ENCODE data around the gene CD28.

The CD28 gene

DNA sequence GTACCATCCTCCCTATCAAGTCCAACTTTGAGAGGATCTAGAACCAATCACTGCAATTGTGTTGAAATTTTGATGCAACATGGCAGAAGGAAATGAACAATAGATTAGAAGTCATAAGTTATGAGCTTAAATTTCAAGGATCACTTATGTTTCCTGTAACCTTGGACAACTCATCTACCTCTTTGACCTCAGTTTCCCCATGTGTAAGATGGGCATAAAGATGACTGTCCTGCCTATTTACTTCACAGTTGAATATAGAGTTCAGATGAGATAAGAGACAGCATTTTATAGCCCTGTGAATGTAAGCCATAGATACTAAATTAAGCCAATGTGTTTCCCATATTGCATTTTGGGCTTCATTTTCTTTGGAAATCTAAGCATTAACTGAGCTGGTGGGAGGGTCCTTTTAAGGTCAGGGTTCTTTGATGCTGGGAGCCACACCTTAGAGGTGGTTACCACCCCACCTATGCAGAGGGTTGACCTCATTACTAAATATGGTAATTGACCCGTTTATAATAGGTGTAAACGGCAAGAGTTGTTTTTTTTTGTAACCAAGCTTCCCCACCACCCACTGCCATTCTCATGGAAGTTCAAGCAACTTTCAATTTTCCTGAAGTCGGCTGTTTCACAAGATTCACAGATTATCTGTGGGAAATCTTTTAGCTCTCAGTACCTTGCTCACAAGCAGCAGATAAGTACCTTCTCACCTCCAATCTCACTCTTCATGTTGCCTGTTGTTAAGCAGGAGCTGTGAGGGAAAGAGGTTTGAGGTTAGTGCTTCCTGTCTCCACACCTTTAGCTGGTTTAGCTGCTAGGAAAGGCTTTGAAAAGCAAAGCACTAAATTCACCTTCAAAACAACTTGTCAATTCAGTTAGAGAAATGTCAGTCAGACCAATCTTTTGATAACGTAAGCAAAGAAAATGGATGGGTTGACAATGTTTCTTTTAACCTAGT is 13.3 kb downstream of the CD28 start:
- no peak for DNase-seq

DNA sequence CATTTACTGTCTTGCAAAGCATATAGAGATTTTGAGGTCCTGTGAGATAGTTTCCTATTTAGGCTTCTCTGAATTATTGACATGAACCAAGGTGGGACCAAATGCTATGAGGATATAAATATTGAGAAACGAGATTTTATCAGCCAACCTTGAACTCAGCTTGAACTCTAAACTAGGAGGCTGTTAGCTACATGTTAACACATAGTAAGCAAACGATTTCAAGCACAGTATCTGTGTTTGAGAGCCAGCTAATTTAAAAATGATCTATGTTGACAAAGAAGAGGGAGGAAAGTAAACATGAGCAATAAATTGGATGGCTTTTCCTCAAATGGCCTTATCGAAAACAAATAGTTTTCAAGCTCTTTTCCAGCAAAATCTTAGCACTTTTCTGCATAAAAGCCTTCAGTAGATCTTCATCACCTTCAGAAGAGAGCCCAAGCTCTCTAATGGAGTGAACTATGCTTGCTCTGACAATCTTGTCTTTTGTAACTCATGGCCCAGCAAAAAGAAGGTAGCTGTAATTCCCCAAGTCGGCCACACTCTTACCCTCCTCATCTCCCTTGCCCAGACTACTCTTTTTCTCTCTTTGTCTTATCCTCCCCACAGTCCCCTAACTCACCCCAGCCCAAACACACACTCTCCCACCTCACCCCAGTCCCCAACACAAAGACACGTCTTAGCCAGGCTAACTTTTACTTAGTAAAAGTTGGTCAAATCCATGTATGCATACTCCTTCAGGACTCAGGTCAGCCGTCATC is 14.7 kb downstream of the CD28 start:
- no peak for DNase-seq

GRCh38 chr2:203721781-203722300 is 15.4 kb downstream of the CD28 start:
- DNase-seq, result no peak

GRCh38 chr2:203722411-203722810 is 16.0 kb downstream of the CD28 start:
- no peak for DNase-seq

DNA sequence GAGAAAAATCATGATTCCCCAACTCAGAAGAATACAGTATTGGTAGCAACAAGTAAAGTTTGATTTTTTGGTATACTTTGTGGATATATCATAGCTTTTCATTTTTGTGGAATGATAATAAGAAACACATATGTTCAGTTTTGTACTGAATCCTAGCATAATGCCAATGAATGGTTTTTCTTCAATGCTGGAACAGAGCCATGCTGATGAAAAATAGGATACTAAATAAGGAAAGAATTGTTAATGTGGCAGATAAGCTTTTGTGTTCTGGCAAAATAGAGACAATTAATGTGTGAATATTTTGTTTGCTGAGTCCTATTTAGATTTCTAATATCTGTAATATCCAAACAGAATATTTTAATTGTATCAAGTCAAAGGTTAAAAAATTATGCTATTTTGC is 21.9 kb downstream of the CD28 start:
- peak; percentile 15 for DNase-seq

- DNase-seq, result no peak
Observed at GRCh38 chr2:203730076-203730729, 23.8 kb downstream of the CD28 start.

- DNase-seq, result no peak
Observed at GRCh38 chr2:203730883-203731282, 24.4 kb downstream of the CD28 start.

GRCh38 chr2:203732092-203732952 is 25.9 kb downstream of the CD28 start:
- DNase-seq, result peak; percentile 38

DNA sequence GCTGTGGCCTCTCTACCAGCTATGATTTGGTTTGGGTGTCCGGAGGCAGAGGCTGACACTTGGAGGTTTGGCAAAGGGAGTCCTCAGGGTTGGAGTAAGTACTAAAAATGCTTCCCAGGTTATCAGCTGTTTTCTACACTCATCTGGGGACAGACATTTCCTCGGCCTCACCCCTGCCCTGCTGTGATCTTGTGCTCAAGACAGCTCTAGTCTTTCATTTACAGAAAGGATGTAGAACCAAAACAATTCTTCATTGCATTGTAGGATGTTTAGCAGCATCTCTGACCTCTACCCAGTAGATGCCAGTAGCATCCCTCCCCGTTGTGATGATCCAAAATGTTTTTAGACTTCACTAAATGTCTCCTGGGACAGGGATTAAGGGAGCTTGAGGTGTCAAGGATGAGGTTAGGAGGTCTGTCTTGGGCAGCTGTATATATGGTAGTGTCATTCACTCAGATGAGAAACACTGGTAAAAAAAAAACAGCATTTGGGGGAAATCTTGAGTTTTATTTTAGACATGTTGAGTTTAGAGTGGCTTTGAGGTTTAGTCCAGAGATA is 26.6 kb downstream of the CD28 start:
- DNase-seq, result no peak

GRCh38 chr2:203733684-203734083 is 27.2 kb downstream of the CD28 start:
- no peak for DNase-seq

DNA sequence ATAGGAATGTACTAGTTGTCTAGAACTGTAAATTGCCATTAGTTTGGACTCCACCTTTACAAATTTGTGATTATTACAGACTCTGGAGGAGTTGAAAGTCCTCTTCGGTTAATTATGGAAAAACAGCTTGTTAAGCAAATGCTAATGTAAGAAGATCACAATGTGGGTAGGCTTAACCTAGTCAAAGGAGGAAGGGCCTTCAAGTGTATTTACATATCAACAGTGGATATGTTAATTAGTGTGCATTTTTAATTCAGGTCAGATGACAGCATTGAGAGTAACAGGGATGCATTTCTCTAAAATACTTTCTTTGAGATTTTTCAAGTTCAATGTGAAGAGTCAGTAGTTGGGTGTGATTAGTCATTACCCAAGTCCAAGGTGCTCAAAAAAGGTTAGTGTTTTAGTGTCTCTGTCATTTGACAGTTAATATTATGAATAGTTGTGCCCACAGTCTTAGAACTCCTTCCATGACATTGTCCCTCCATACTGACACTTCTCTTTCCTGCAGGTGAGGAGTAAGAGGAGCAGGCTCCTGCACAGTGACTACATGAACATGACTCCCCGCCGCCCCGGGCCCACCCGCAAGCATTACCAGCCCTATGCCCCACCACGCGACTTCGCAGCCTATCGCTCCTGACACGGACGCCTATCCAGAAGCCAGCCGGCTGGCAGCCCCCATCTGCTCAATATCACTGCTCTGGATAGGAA is 28.0 kb downstream of the CD28 start:
- no peak for DNase-seq

DNA sequence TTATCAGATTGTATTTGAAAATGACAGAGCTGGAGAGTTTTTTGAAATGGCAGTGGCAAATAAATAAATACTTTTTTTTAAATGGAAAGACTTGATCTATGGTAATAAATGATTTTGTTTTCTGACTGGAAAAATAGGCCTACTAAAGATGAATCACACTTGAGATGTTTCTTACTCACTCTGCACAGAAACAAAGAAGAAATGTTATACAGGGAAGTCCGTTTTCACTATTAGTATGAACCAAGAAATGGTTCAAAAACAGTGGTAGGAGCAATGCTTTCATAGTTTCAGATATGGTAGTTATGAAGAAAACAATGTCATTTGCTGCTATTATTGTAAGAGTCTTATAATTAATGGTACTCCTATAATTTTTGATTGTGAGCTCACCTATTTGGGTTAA is 30.9 kb downstream of the CD28 start:
- no peak for DNase-seq

- DNase-seq, result no peak
Observed at GRCh38 chr2:203739351-203739750, 32.9 kb downstream of the CD28 start.

DNA sequence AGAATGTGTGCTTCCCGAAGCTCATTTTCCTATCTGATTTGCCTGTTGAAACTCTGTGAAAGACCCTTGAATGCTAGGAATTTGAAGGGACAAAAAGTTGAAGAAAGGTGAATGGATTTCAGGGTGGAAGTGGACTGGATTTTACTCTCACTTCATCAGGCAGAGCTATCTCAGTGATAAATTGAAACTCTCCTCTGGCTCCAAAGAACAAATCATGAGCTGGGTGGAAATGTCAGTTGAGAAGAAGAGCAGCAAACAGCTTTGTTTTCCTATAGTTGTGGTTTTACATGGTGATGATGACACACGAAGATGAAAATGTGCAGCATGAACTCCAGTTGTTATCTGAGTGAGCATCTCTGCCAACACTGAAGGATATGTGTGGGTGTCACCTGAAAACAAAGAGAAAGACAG is 34.4 kb downstream of the CD28 start:
- no peak for DNase-seq

- DNase-seq, result no peak
Observed at GRCh38 chr2:203741566-203741965, 35.1 kb downstream of the CD28 start.

DNA sequence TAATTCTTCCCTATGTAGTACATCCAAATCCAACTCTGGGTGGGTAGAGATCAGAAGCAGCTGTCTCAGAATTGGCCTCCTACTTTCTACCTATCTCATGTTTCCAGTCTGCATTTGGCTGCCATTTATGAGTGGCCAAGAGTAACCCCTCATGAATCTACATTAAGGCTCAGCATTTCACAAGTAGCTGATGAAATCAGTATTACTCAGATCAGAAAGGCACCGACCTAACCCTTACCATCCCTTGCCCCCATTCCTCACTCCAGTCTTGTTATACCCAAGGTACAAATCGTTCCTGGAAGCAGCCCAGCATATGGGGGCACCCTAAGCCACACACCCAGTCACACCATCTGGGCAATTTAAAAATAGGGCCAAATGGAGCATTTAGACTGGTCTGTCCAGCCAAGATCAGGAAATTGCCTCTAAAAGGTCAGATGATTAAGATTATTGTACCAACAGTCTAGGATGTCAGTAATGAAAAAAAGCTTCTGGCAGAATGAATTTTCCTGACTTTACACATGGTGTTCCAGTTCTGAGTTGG is 37.1 kb downstream of the CD28 start:
- DNase-seq, result no peak

- DNase-seq, result no peak
Observed at GRCh38 chr2:203744091-203744490, 37.7 kb downstream of the CD28 start.

GRCh38 chr2:203745267-203745666 is 38.8 kb downstream of the CD28 start:
- DNase-seq, result no peak

GRCh38 chr2:203748331-203749126 is 42.1 kb downstream of the CD28 start:
- no peak for DNase-seq
